Measurements from ENCODE around the gene ENHO.

Gene ENHO

DNA sequence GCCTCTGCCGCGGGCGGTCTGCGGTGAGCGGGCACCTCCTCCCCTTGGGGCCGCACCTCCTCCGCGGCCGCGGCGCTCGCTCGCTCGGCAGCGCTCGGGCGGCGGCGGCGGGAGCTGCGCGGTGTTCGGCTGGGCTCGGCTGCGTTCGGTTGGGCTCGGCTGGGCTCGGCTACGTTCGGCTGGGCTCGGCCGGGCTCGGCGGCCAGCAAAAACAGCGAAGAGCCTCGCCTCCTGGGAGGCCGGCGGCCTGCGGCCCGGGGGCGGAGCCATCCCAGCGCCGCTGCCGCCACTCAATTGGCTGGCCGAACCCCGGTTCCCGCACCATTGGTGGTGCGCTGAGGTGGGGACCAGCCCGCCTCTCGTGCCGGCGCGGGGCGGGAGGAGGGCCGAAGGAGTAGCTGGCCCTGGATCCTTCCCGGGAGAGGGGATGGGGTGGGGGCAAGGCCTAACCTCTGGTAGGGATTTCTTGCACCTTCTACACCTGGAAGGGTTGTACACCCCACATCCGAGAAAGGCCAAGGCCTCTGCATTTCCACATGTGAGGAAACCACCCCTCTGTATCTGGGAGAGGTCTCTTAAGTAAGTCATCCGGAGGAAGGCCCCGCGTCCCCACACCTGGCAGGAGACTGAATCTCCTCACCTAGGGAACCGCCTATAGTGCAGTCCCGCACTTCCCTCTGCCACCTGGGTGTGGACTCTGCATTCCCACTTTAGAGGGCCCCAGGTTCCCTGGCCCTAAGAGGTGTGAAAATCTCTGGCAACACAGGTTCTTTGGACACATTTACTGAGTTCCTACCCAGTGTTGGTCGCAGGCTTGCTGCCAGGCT lies at the start of gene ENHO:
TSS of gene ENHO (minus strand) at position 20 of the 827 bp plus-strand sequence. CDS start 1,295 bp downstream, outside the sequence.
- TF ChIP-seq SUZ12 (IDR thresholded peaks at IDR 0.05; ENCODE audit: extremely low read depth, insufficient read depth, insufficient read length): no peak
- TF ChIP-seq YY1 (IDR thresholded peaks at IDR 0.05; ENCODE audit: insufficient read depth, insufficient read length): no peak
- H3K9ac ChIP-seq (ENCODE audit: insufficient read length, low read depth): peak within 1 kb of the TSS; percentile 85

GRCh38 chr9:34572092-34572491 lies 49.3 kb upstream of the ENHO start:
- Histone ChIP-seq H3K9me3 (ENCODE audit: insufficient read depth, low read length) (no peaks in the 10 kb centered on the region), H3K9ac (ENCODE audit: insufficient read length, low read depth) (no peak overlapping the region), H3K27me3 (ENCODE audit: insufficient read depth, insufficient read length) (no peaks in the 10 kb centered on the region), H3K4me1 (ENCODE audit: insufficient read depth, insufficient read length) (peaks cover 46% of the 10 kb centered on the region), H3K4me3 (ENCODE audit: insufficient read length, low read depth) (no peak overlapping the region), H3K36me3 (ENCODE audit: insufficient read depth, insufficient read length, low read length) (no peaks in the 10 kb centered on the region)
- DNase-seq (ENCODE audit: low read depth, low spot score): no peak
- TF ChIP-seq SUZ12 (IDR thresholded peaks at IDR 0.05; ENCODE audit: extremely low read depth, insufficient read depth, insufficient read length): no peak
- no peak for TF ChIP-seq YY1 (IDR thresholded peaks at IDR 0.05; ENCODE audit: insufficient read depth, insufficient read length)
- TF ChIP-seq ZNF274 (IDR thresholded peaks at IDR 0.05; ENCODE audit: low read depth, low read length): no peak

More for the DNA sequence above, at the start of gene ENHO:
- no peaks in the 10 kb centered on the region for H3K9me3 ChIP-seq (ENCODE audit: insufficient read depth, low read length)
- no peaks in the 10 kb centered on the region for H3K36me3 ChIP-seq (ENCODE audit: insufficient read depth, insufficient read length, low read length)
- peaks cover 31% of the 10 kb centered on the region for H3K27me3 ChIP-seq (ENCODE audit: insufficient read depth, insufficient read length)
- H3K4me1 ChIP-seq (ENCODE audit: insufficient read depth, insufficient read length): peaks cover 4% of the 10 kb centered on the region
- peak within 1 kb of the TSS; percentile 42 for H3K4me3 ChIP-seq (ENCODE audit: insufficient read length, low read depth)
- peak; percentile 85 for DNase-seq (ENCODE audit: low read depth, low spot score)

DNA sequence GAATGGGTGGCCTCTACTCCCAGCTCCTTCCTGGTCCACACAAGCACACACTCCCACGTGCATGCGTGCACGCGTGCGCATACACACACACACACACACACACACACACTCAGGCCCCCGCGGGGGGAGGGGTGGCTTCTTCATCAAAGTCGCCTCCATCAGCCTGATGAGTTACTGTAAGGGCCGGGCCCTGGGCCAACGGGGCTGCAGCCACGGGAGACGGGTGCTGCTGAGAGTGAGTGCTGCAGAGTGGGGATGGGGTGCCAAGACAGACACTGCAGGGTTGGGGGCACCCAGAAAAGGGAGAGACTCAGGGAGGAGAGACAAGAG lies 48.7 kb upstream of the ENHO start:
- peaks cover 43% of the 10 kb centered on the region for H3K4me1 ChIP-seq (ENCODE audit: insufficient read depth, insufficient read length)
- H3K36me3 ChIP-seq (ENCODE audit: insufficient read depth, insufficient read length, low read length): no peaks in the 10 kb centered on the region
- H3K27me3 ChIP-seq (ENCODE audit: insufficient read depth, insufficient read length): no peaks in the 10 kb centered on the region
- DNase-seq (ENCODE audit: low read depth, low spot score): no peak
- no peaks in the 10 kb centered on the region for H3K9me3 ChIP-seq (ENCODE audit: insufficient read depth, low read length)
- H3K4me3 ChIP-seq (ENCODE audit: insufficient read length, low read depth): no peak overlapping the region
- H3K9ac ChIP-seq (ENCODE audit: insufficient read length, low read depth): peak overlapping the region; percentile 24
- TF ChIP-seq YY1 (IDR thresholded peaks at IDR 0.05; ENCODE audit: insufficient read depth, insufficient read length) (no peak), SUZ12 (IDR thresholded peaks at IDR 0.05; ENCODE audit: extremely low read depth, insufficient read depth, insufficient read length) (no peak), ZNF274 (IDR thresholded peaks at IDR 0.05; ENCODE audit: low read depth, low read length) (no peak)

- DNase-seq (ENCODE audit: low read depth, low spot score): no peak
- no peak overlapping the region for H3K4me3 ChIP-seq (ENCODE audit: insufficient read length, low read depth)
- no peaks in the 10 kb centered on the region for H3K27me3 ChIP-seq (ENCODE audit: insufficient read depth, insufficient read length)
- peak overlapping the region; percentile 24 for H3K9ac ChIP-seq (ENCODE audit: insufficient read length, low read depth)
- H3K36me3 ChIP-seq (ENCODE audit: insufficient read depth, insufficient read length, low read length): no peaks in the 10 kb centered on the region
- H3K4me1 ChIP-seq (ENCODE audit: insufficient read depth, insufficient read length): peaks cover 44% of the 10 kb centered on the region
- no peaks in the 10 kb centered on the region for H3K9me3 ChIP-seq (ENCODE audit: insufficient read depth, low read length)
- no peak for TF ChIP-seq YY1 (IDR thresholded peaks at IDR 0.05; ENCODE audit: insufficient read depth, insufficient read length)
- no peak for TF ChIP-seq ZNF274 (IDR thresholded peaks at IDR 0.05; ENCODE audit: low read depth, low read length)
- TF ChIP-seq SUZ12 (IDR thresholded peaks at IDR 0.05; ENCODE audit: extremely low read depth, insufficient read depth, insufficient read length): no peak
Measured at GRCh38 chr9:34570809-34571480, 48.2 kb upstream of the ENHO start.

DNA sequence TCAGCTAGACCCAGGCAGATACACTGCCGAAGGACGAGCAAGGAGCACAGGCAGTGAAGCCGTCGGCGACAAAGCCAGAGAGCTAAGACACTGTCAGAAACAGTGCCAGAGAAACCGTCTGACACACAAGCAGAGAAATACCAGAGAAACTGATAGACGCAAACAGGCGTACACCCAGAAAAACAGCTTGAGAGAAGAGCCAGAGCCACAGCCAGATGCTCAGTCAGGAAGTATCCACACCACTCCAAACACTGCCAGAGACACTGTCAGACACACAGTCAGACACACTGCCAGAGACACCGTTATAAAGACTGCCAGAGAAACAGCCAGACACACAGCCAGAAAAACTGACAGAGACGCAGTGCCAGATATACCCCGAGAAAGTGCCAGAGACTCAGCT lies 47.6 kb upstream of the ENHO start:
- peaks cover 40% of the 10 kb centered on the region for H3K4me1 ChIP-seq (ENCODE audit: insufficient read depth, insufficient read length)
- no peak for DNase-seq (ENCODE audit: low read depth, low spot score)

GRCh38 chr9:34568774-34569173 lies 46.0 kb upstream of the ENHO start:
- no peak overlapping the region for H3K9ac ChIP-seq (ENCODE audit: insufficient read length, low read depth)
- no peaks in the 10 kb centered on the region for H3K27me3 ChIP-seq (ENCODE audit: insufficient read depth, insufficient read length)
- TF ChIP-seq YY1 (IDR thresholded peaks at IDR 0.05; ENCODE audit: insufficient read depth, insufficient read length) (no peak), SUZ12 (IDR thresholded peaks at IDR 0.05; ENCODE audit: extremely low read depth, insufficient read depth, insufficient read length) (no peak), ZNF274 (IDR thresholded peaks at IDR 0.05; ENCODE audit: low read depth, low read length) (no peak)
- H3K4me1 ChIP-seq (ENCODE audit: insufficient read depth, insufficient read length): peaks cover 28% of the 10 kb centered on the region
- no peak overlapping the region for H3K4me3 ChIP-seq (ENCODE audit: insufficient read length, low read depth)
- DNase-seq (ENCODE audit: low read depth, low spot score): no peak
- H3K9me3 ChIP-seq (ENCODE audit: insufficient read depth, low read length): no peaks in the 10 kb centered on the region
- peaks cover 6% of the 10 kb centered on the region for H3K36me3 ChIP-seq (ENCODE audit: insufficient read depth, insufficient read length, low read length)

More for the DNA sequence above, 47.6 kb upstream of the ENHO start:
- H3K4me3 ChIP-seq (ENCODE audit: insufficient read length, low read depth): no peak overlapping the region
- TF ChIP-seq YY1 (IDR thresholded peaks at IDR 0.05; ENCODE audit: insufficient read depth, insufficient read length): no peak
- no peak for TF ChIP-seq SUZ12 (IDR thresholded peaks at IDR 0.05; ENCODE audit: extremely low read depth, insufficient read depth, insufficient read length)
- no peak for TF ChIP-seq ZNF274 (IDR thresholded peaks at IDR 0.05; ENCODE audit: low read depth, low read length)
- no peaks in the 10 kb centered on the region for H3K27me3 ChIP-seq (ENCODE audit: insufficient read depth, insufficient read length)
- no peak overlapping the region for H3K9ac ChIP-seq (ENCODE audit: insufficient read length, low read depth)
- H3K9me3 ChIP-seq (ENCODE audit: insufficient read depth, low read length): no peaks in the 10 kb centered on the region
- no peaks in the 10 kb centered on the region for H3K36me3 ChIP-seq (ENCODE audit: insufficient read depth, insufficient read length, low read length)

DNA sequence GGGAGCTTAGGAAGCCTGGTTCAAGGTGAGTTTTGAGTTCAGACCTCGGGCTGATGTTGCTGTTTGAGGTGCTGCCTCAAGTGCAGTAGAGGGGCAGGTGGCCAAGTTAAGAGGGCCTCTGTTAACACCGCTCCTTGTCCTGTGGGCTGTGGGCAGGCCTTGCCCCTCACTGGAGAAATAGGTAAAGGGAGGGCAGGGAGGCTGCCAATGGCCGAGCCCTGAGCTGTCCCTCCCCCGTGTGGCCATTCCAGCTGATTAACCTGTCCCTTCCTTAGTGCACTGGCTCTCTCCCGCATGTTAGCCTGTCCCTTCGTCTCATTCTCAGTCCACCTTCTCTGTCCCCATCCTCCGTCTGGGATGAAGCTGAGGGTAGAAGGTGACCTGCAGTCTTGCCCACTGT lies 45.3 kb upstream of the ENHO start:
- H3K9me3 ChIP-seq (ENCODE audit: insufficient read depth, low read length): no peaks in the 10 kb centered on the region
- no peak overlapping the region for H3K9ac ChIP-seq (ENCODE audit: insufficient read length, low read depth)
- H3K4me1 ChIP-seq (ENCODE audit: insufficient read depth, insufficient read length): peaks cover 21% of the 10 kb centered on the region
- DNase-seq (ENCODE audit: low read depth, low spot score): no peak
- TF ChIP-seq SUZ12 (IDR thresholded peaks at IDR 0.05; ENCODE audit: extremely low read depth, insufficient read depth, insufficient read length) (no peak), ZNF274 (IDR thresholded peaks at IDR 0.05; ENCODE audit: low read depth, low read length) (no peak), YY1 (IDR thresholded peaks at IDR 0.05; ENCODE audit: insufficient read depth, insufficient read length) (no peak)
- peaks cover 6% of the 10 kb centered on the region for H3K36me3 ChIP-seq (ENCODE audit: insufficient read depth, insufficient read length, low read length)
- no peak overlapping the region for H3K4me3 ChIP-seq (ENCODE audit: insufficient read length, low read depth)
- H3K27me3 ChIP-seq (ENCODE audit: insufficient read depth, insufficient read length): no peaks in the 10 kb centered on the region
